NB4 (cell line): ENCODE data around the gene TSPAN5.

Experiments
- CTCF ChIP-seq: IDR thresholded peaks from one replicate; pipeline ENCODE4 v1.5.1; 2012; ENCODE audit warnings: low read depth, low read length
- MYC ChIP-seq: IDR thresholded peaks from 2 replicates; pipeline ENCODE4 v1.6.1; 2011; ENCODE audit warnings: low read depth, low read length
- POLR2A ChIP-seq: IDR thresholded peaks from 2 replicates; pipeline ENCODE4 v1.6.1; 2011; ENCODE audit warnings: mild to moderate bottlenecking; ENCODE audit not compliant: insufficient read length; ENCODE audit errors: extremely low read depth
- TF ChIP-seq, protein P1 (sequence below): IDR thresholded peaks from 2 replicates; pipeline ENCODE4 v1.6.1; 2011; ENCODE audit warnings: low read depth, low read length

- TF ChIP-seq CTCF (no peak), POLR2A (no peak), MYC (no peak)
- TF ChIP-seq, protein P1, sequence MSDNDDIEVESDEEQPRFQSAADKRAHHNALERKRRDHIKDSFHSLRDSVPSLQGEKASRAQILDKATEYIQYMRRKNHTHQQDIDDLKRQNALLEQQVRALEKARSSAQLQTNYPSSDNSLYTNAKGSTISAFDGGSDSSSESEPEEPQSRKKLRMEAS, result no peak
Observed at GRCh38 chr4:98509721-98510120, 148.7 kb downstream of the TSPAN5 start.
